Psoas muscle (tissue), 8 donors: ENCODE measurements around the gene PKD1. TPM values are rescaled to one million over a fixed set of nuclear protein-coding genes. Genes with fewer than 3 reads are reported as not detected.
"Not testable (repeated sequence)": the region's sequence is repeated elsewhere in the genome, so short reads cannot be mapped to it uniquely, and the experiment has no call there.

Experiments
- ATAC-seq, 4 donors: fragments of 200-7000 bp; cut with Tn5 transposase; one replicate each; pipeline ENCODE4 v1.9.1; 2020; ENCODE audit warnings: moderate library complexity in 3 of 4, mild to moderate bottlenecking in 2 of 4
- DNase-seq, 2 donors: peaks; one replicate each; pipeline ENCODE4 v3.0.0-alpha.2; 2020
- H3K27ac ChIP-seq: fragments of 200-600 bp; one replicate; pipeline ENCODE4 v1.8.0; 2022
- H3K27me3 ChIP-seq, 3 donors: fragments of 200-600 bp in 1 of 3; one replicate each; pipeline versions ENCODE4 v1.6.1 to v1.8.0; 2013 to 2022; ENCODE audit warnings: low read length in 2 of 3, mild to moderate bottlenecking in 2 of 3, moderate library complexity in 1 of 3; ENCODE audit not compliant: insufficient read depth in 3 of 3
- H3K36me3 ChIP-seq, 2 donors: fragments of 200-600 bp in 1 of 2; one replicate each; pipeline versions ENCODE4 v1.6.1 to v1.8.0; 2013 to 2022; ENCODE audit warnings: low read depth in 1 of 2, mild to moderate bottlenecking in 1 of 2, moderate library complexity in 1 of 2; ENCODE audit not compliant: insufficient read depth in 1 of 2
- H3K4me1 ChIP-seq: fragments of 200-600 bp; one replicate; pipeline ENCODE4 v1.8.0; 2022
- H3K4me3 ChIP-seq: fragments of 200-600 bp; one replicate; pipeline ENCODE4 v1.8.0; 2022; ENCODE audit warnings: mild to moderate bottlenecking
- H3K9me3 ChIP-seq: fragments of 200-600 bp; one replicate; pipeline ENCODE4 v1.8.0; 2022
- CTCF ChIP-seq: fragments of 200-600 bp; IDR thresholded peaks from one replicate; pipeline ENCODE4 v1.8.0; 2022; ENCODE audit warnings: antibody characterized with exemption
- WGBS, 3 donors: extraction: QIAGEN DNeasy Blood & Tissue Kit; methylation state at CpG; one replicate each; pipeline versions ENCODE4 v1.1.6 to v1.1.7; 2013; 5-methylcytosine and 5-hydroxymethylcytosine counted together
- intact Hi-C, 2 donors: fragments of 100-400 bp; cut with DNase I; formaldehyde crosslinking; loops; one replicate each; pipeline versions ENCODE4 v1.11.0 to v1.14.2; 2022
- polyA plus RNA-seq, 3 donors: library from polyadenylated mRNA; stranded (reverse); fragments of 200-250 nt; gene quantifications; one replicate each; pipeline ENCODE4 v1.2.3, GENCODE V29; 2013
- total RNA-seq, 4 donors: library from RNA; stranded (reverse); fragmentation: NEBNext Ultra II Directional in 2 of 4; extraction: Animal tissue kit (Norgen Biotek cat#: 25700) in 2 of 4; gene quantifications; one replicate each; pipeline versions ENCODE4 v1.2.1 to v1.2.4, GENCODE V29; 2021 to 2023
- donor health status: healthy with polysubstance abuse.
- donor health status: DM: no; HTN: no; CAD: no; lungs with moderate emphysema.
- donor health status: Bipolar disorder and iron deficiency.
- donor health status: healthy.
- donor health status: DM: yes; HTN: yes; CAD: no.
- donor health status: DM: no; HTN: no; CAD: no.
- donor health status: DM: no; HTN: no; CAD: no.
- donor health status: DM: yes; HTN: yes; CAD: no.

PKD1 gene
- total and polyA plus RNA-seq, 7 donors = 33.9 to 123 (median 74.1) TPM

GRCh38 chr16:2145843-2146242 is 10.1 kb upstream of the PKD1 start:
- no peak for DNase-seq
- ATAC-seq = no peak
- H3K36me3 ChIP-seq = no peaks in the 10 kb centered on the region
- 82 to 85% (median 83%) methylated on average over 5 of the region's 5 CpGs for WGBS, 3 donors
- H3K4me1 ChIP-seq = peaks cover 21% of the 10 kb centered on the region
- no peaks in the 10 kb centered on the region for H3K9me3 ChIP-seq
- intact Hi-C loops = no loop called here
- H3K27ac ChIP-seq = no peak overlapping the region
- H3K27me3 ChIP-seq = no peaks in the 10 kb centered on the region
- TF ChIP-seq CTCF = no peak
- H3K4me3 ChIP-seq = no peak overlapping the region

- H3K4me1 ChIP-seq = peaks cover 20% of the 10 kb centered on the region
- ATAC-seq (no peak), DNase-seq (peak in 1 of 2 donors; percentile 47)
- 78 to 80% (median 79%) methylated on average over 13 to 17 of the region's 17 CpGs for WGBS, 3 donors
- no peak overlapping the region for H3K4me3 ChIP-seq
- no peaks in the 10 kb centered on the region for H3K27me3 ChIP-seq
- no peaks in the 10 kb centered on the region for H3K36me3 ChIP-seq
- no peak overlapping the region for H3K27ac ChIP-seq
- intact Hi-C loops = no loop called here
- no peaks in the 10 kb centered on the region for H3K9me3 ChIP-seq
- TF ChIP-seq CTCF = no peak
Observed at GRCh38 chr16:2143878-2144485, 8.3 kb upstream of the PKD1 start.

- H3K9me3 ChIP-seq = no peaks in the 10 kb centered on the region
- WGBS, 3 donors = 70 to 75% (median 70%) methylated on average over 31 of the region's 31 CpGs
- H3K27me3 ChIP-seq = no peaks in the 10 kb centered on the region
- TF ChIP-seq CTCF = no peak
- H3K4me1 ChIP-seq = peaks cover 17% of the 10 kb centered on the region
- no peak overlapping the region for H3K27ac ChIP-seq
- no peak for ATAC-seq
- intact Hi-C loops = no loop called here
- no peaks in the 10 kb centered on the region for H3K36me3 ChIP-seq
- H3K4me3 ChIP-seq = no peak overlapping the region
- DNase-seq = no peak
Observed at GRCh38 chr16:2142942-2143877, 7.5 kb upstream of the PKD1 start.

DNA sequence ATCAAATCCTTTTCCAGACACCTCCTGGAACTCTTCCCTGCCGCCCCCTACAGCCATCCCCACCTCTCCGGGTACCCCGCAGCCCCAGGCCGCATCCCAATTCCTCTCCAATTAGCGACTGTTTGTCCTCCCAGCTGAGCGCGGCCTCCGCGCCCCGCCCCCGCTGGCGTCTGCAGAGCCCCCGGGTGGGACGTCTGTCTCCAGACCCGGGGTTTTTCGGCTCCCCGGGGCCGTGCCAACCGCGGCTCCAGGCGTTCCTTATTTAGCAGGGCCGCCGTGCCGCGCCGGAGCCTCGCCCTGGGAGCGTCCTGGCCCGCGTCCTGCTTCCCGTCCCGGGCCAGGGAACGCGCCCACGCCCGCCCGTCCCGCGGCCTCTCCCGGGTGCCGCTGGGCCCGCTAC is 627 bp downstream of the PKD1 start:
- intact Hi-C loops, H3K36me3 ChIP-seq, ATAC-seq, H3K9me3 ChIP-seq, H3K27me3 ChIP-seq: not testable (repeated sequence)
- H3K4me3 ChIP-seq = peak overlapping the region; percentile 70
- peak overlapping the region; percentile 80 for H3K27ac ChIP-seq
- 0 to 2% (median 0%) methylated on average over 15 to 31 of the region's 42 CpGs for WGBS, 3 donors
- H3K4me1 ChIP-seq = peaks cover 14% of the 10 kb centered on the region
- peak; percentile 57 to 84 for DNase-seq

GRCh38 chr16:2133797-2134196 is 1.9 kb downstream of the PKD1 start:
- Histone ChIP-seq H3K27ac (peak overlapping the region; percentile 66), H3K4me3 (peak overlapping the region; percentile 34), H3K4me1 (peaks cover 16% of the 10 kb centered on the region)
- intact Hi-C loops, H3K27me3 ChIP-seq, ATAC-seq, H3K36me3 ChIP-seq, H3K9me3 ChIP-seq: not testable (repeated sequence)
- peak; percentile 63 to 81 for DNase-seq
- 5 to 42% (median 22%) methylated on average over 3 to 5 of the region's 12 CpGs for WGBS, 3 donors

DNA sequence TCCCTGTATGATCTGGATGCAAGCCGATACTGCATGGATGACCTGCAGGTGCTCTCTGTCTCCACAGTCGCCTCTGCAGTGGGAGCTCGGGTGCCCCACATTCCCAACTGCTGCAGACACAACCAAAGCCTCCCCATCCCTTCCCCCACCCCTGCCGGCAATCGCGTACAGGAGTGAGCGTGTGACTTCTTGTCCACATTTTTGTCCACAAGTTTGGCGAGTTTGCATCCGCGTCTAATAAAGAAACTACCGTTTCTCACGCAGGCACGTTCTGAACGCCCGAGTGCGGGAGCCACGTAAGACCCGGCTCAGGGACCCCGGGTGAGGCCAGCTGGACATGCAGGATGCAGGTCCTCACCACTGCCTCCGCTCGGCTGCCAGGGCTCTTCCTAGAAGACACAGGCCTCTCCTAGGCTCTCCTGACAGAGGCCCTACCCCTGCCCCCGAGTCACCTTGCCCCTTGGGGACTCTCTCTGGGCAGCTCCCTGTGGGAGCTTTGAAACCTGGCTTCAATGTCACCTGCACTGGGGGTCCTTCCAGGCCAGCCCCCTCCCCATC is 5.7 kb downstream of the PKD1 start:
- intact Hi-C loops, ATAC-seq, H3K9me3 ChIP-seq, H3K36me3 ChIP-seq, DNase-seq, H3K27me3 ChIP-seq: not testable (repeated sequence)
- Histone ChIP-seq H3K4me3 (peak overlapping the region; percentile 28), H3K27ac (peak overlapping the region; percentile 65), H3K4me1 (peaks cover 39% of the 10 kb centered on the region)
- WGBS, 3 donors = 37 to 54% (median 37%) methylated on average over 21 to 22 of the region's 22 CpGs

DNA sequence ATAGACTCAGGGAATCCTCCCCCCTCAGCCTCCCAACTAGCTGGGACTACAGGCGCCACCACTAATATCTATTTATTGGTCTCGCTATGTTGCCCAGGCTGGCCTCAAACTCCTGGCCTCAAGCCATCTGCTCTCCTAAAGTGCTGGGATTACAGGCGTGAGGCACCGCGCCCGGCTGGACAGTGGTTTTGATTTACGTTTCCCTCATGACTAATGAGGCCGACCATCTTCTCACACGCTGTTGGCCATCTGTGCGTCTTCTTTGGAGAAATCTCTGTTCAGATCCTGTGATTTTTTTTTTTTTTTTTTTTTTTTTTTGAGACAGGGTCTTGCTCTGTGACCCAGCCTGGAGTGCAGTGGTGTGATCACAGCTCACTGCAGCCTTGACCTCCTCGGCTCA is 6.4 kb downstream of the PKD1 start:
- Histone ChIP-seq H3K4me1 (peaks cover 45% of the 10 kb centered on the region), H3K27ac (peak overlapping the region; percentile 78)
- H3K4me3 ChIP-seq, H3K36me3 ChIP-seq, intact Hi-C loops, H3K9me3 ChIP-seq, H3K27me3 ChIP-seq: not testable (repeated sequence)
- 20 to 26% (median 26%) methylated on average over 9 of the region's 11 CpGs for WGBS, 3 donors
- DNase-seq (peak; percentile 65 to 81), ATAC-seq (peak; percentile 13 to 60 (median 45))

DNA sequence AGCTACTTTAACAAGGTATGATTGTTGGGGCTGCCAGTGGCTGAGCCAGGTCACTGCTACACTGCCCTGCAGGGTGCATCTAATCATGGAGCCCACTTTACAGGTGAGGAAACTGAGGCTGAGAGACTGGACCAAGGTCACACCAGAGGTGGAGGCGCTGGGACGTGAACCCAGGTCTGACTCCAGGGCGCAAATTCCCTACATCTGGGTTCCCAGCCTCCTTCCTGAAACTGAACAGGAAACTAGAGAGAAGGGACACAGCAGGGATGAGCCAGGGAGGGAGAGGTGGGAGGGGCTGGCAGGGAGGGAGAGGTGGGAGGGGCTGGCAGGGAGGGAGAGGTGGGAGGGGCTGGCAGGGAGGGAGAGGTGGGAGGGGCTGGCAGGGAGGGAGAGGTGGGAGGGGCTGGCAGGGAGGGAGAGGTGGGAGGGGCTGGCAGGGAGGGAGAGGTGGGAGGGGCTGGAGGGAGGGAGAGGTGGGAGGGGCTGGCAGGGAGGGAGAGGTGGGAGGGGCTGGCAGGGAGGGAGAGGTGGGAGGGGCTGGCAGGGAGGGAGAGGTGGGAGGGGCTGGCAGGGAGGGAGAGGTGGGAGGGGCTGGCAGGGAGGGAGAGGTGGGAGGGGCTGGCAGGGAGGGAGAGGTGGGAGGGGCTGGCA is 7.9 kb downstream of the PKD1 start:
- H3K9me3 ChIP-seq, H3K36me3 ChIP-seq, intact Hi-C loops, H3K27me3 ChIP-seq: not testable (repeated sequence)
- DNase-seq (peak; percentile 34 to 77), ATAC-seq (peak in 3 of 4 donors; percentile 17 to 23 (median 21))
- WGBS, 3 donors = 8 to 10% (median 8%) methylated on average over 3 of the region's 3 CpGs
- Histone ChIP-seq H3K4me3 (peak overlapping the region; percentile 62), H3K27ac (peak overlapping the region; percentile 99), H3K4me1 (peaks cover 57% of the 10 kb centered on the region)
